Testis (tissue), 2 donors: ENCODE data around the gene ZNF804A.

Experiments
- POLR2A ChIP-seq: fragments of 450-650 bp; IDR thresholded peaks from one replicate; pipeline ENCODE4 v1.6.1; 2017; ENCODE audit warnings: antibody characterized with exemption, mild to moderate bottlenecking, moderate library complexity
- TF ChIP-seq, protein P1 (sequence below), 3 experiments: fragments of 450-650 bp in 2 of 3; fragments of 200-600 bp in 1 of 3; sonication (generic) in 1 of 3; IDR thresholded peaks; one replicate each; pipeline ENCODE4 v1.5.1; 2016 to 2019; ENCODE audit warnings: antibody characterized with exemption in 3 of 3, mild to moderate bottlenecking in 2 of 3, moderate library complexity in 1 of 3

DNA sequence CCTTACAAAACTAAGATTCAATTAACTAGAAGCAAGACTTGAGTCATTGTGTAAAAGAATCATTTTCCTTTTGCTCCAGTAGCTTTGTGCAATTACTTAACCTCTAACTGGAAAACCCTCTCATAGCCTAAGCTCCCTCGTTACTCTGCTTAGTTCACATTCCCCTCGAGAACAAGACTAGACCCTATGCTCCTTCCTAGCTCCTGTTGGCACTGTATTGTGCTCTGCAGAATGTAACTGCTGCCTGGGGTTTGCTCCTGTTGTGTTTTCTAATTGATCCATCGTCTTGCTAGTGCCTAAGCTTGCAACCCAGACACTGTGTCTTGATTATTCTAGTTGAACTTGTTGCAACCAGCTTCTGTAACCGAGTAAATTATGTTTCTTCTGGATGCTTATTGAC lies 347.0 kb downstream of the ZNF804A start:
- TF ChIP-seq, protein P1, sequence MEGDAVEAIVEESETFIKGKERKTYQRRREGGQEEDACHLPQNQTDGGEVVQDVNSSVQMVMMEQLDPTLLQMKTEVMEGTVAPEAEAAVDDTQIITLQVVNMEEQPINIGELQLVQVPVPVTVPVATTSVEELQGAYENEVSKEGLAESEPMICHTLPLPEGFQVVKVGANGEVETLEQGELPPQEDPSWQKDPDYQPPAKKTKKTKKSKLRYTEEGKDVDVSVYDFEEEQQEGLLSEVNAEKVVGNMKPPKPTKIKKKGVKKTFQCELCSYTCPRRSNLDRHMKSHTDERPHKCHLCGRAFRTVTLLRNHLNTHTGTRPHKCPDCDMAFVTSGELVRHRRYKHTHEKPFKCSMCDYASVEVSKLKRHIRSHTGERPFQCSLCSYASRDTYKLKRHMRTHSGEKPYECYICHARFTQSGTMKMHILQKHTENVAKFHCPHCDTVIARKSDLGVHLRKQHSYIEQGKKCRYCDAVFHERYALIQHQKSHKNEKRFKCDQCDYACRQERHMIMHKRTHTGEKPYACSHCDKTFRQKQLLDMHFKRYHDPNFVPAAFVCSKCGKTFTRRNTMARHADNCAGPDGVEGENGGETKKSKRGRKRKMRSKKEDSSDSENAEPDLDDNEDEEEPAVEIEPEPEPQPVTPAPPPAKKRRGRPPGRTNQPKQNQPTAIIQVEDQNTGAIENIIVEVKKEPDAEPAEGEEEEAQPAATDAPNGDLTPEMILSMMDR (IDR thresholded peaks at IDR 0.05), result no peak
- no peak for TF ChIP-seq POLR2A
